GM23248 (cell line): ENCODE data around the gene SEPTIN5. TPM values are rescaled to one million over a fixed set of nuclear protein-coding genes. Genes with fewer than 3 reads are reported as not detected.

Experiments
- DNase-seq: peaks from one replicate; pipeline ENCODE4 v3.0.0-alpha.2; 2015
- H2AFZ ChIP-seq: fragments of 200-600 bp; sonication (generic); 2 replicates; pipeline ENCODE4 v1.6.1; 2016; ENCODE audit warnings: antibody characterized with exemption
- H3F3A ChIP-seq: fragments of 200-600 bp; sonication (generic); 2 replicates; pipeline ENCODE4 v1.6.1; 2016; ENCODE audit warnings: mild to moderate bottlenecking, antibody characterized with exemption, mixed run types; ENCODE audit not compliant: insufficient read depth
- H3K27ac ChIP-seq: fragments of 200-600 bp; sonication (generic); 2 replicates; pipeline ENCODE4 v1.5.1; 2016; ENCODE audit warnings: mild to moderate bottlenecking
- H3K27me3 ChIP-seq: fragments of 200-600 bp; sonication (generic); replicated peaks from 2 replicates; pipeline ENCODE4 v1.6.1; 2016; ENCODE audit warnings: mild to moderate bottlenecking; ENCODE audit not compliant: insufficient read depth
- H3K36me3 ChIP-seq: fragments of 200-600 bp; sonication (generic); 2 replicates; pipeline ENCODE4 v1.6.1; 2016; ENCODE audit warnings: low read depth, mild to moderate bottlenecking
- H3K4me1 ChIP-seq: fragments of 200-600 bp; sonication (generic); 2 replicates; pipeline ENCODE4 v1.6.1; 2016; ENCODE audit warnings: mild to moderate bottlenecking; ENCODE audit not compliant: insufficient read depth
- H3K4me2 ChIP-seq: fragments of 200-600 bp; sonication (generic); one replicate; pipeline ENCODE4 v1.6.1; 2016; ENCODE audit warnings: mild to moderate bottlenecking; ENCODE audit not compliant: unreplicated experiment
- H3K4me3 ChIP-seq: fragments of 200-600 bp; sonication (generic); 2 replicates; pipeline ENCODE4 v1.5.1; 2016; ENCODE audit warnings: mild to moderate bottlenecking
- H3K79me2 ChIP-seq: fragments of 200-600 bp; sonication (generic); 2 replicates; pipeline ENCODE4 v1.6.1; 2016; ENCODE audit warnings: mild to moderate bottlenecking; ENCODE audit not compliant: insufficient read depth
- H3K9ac ChIP-seq: fragments of 200-600 bp; sonication (generic); 2 replicates; pipeline ENCODE4 v1.6.1; 2016; ENCODE audit warnings: mild to moderate bottlenecking
- H3K9me2 ChIP-seq: fragments of 200-600 bp; sonication (generic); 2 replicates; pipeline ENCODE4 v1.6.1; 2016; ENCODE audit warnings: mixed run types, mild to moderate bottlenecking, moderate library complexity; ENCODE audit not compliant: insufficient read depth
- H3K9me3 ChIP-seq: fragments of 200-600 bp; sonication (generic); one replicate; pipeline ENCODE4 v1.6.1; 2017; ENCODE audit warnings: low read depth
- H4K20me1 ChIP-seq: fragments of 200-600 bp; sonication (generic); 2 replicates; pipeline ENCODE4 v1.6.0; 2016; ENCODE audit not compliant: insufficient read depth
- EZH2 ChIP-seq: fragments of 200-600 bp; sonication (generic); IDR thresholded peaks from 2 replicates; pipeline ENCODE4 v1.6.1; 2018; ENCODE audit warnings: antibody characterized with exemption, mild to moderate bottlenecking; ENCODE audit not compliant: insufficient read depth, poor library complexity, severe bottlenecking
- EZH2phosphoT487 ChIP-seq: fragments of 200-600 bp; sonication (generic); IDR thresholded peaks from 2 replicates; pipeline ENCODE4 v1.6.1; 2018; ENCODE audit warnings: antibody characterized with exemption, moderate library complexity, mild to moderate bottlenecking, low read depth; ENCODE audit not compliant: insufficient read depth
- WGBS, 2 experiments: methylation state at CpG; one replicate each; pipeline ENCODE4 v1.1.6; 2015 to 2017; ENCODE audit warnings: low lambda C conversion rate in 2 of 2, low coverage in 1 of 2; ENCODE audit errors: missing lambda C conversion rate in 2 of 2; 5-methylcytosine and 5-hydroxymethylcytosine counted together
- in situ Hi-C: fragments of 300-500 bp; cut with MboI; formaldehyde crosslinking; loops from 2 replicates; pipeline ENCODE4 v1.15.0; 2020
- polyA plus RNA-seq: library from polyadenylated mRNA; unstranded; fragments of >200 nt; fragmentation: Nextera tagmentation; extraction: Ambion mirVana; gene quantifications from 2 replicates; pipeline ENCODE4 v1.2.1, GENCODE V29; 2016
- total RNA-seq: library from RNA; depleted of rRNA; stranded (reverse); fragments of >200 nt; shearing (Covaris generic); gene quantifications from 2 replicates; pipeline ENCODE4 v1.2.3, GENCODE V29; 2014

Gene SEPTIN5
- total and polyA plus RNA-seq, 2 experiments from 2014 or later: 17.0 to 31.5 TPM

DNA sequence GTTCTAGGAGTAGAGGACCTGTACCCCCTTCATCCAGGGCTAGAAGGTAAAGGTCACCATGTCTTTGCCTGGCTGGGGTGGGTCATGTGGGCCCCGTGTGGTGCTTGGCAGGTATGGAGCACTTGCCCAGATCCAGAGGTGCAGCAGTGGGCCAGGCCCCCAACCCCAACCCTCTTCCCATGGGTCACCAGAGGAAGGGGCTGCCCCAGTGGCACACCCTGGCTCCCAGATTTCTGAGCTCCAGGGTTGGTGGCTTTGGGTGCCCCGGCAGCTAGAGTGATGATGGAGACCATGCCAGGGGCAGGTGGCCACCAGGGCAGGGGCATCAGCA is 6.7 kb downstream of the SEPTIN5 start:
- Histone ChIP-seq H3K36me3 (no peaks in the 10 kb centered on the region), H3K4me2 (no peak overlapping the region), H3K79me2 (no peaks in the 10 kb centered on the region), H3K27ac (no peak overlapping the region), H3F3A (no peaks in the 10 kb centered on the region), H3K9me3 (no peaks in the 10 kb centered on the region), H3K4me3 (no peak overlapping the region), H3K27me3 (no peaks in the 10 kb centered on the region), H2AFZ (no peak overlapping the region), H4K20me1 (no peaks in the 10 kb centered on the region), H3K9me2 (no peaks in the 10 kb centered on the region), H3K4me1 (no peaks in the 10 kb centered on the region), H3K9ac (no peak overlapping the region)
- TF ChIP-seq EZH2phosphoT487: no peak
- TF ChIP-seq EZH2: no peak
- DNase-seq: no peak
- in situ Hi-C loops: no loop called here
- 100% methylated on average over 2 of the region's 2 CpGs for WGBS, 2 experiments

DNA sequence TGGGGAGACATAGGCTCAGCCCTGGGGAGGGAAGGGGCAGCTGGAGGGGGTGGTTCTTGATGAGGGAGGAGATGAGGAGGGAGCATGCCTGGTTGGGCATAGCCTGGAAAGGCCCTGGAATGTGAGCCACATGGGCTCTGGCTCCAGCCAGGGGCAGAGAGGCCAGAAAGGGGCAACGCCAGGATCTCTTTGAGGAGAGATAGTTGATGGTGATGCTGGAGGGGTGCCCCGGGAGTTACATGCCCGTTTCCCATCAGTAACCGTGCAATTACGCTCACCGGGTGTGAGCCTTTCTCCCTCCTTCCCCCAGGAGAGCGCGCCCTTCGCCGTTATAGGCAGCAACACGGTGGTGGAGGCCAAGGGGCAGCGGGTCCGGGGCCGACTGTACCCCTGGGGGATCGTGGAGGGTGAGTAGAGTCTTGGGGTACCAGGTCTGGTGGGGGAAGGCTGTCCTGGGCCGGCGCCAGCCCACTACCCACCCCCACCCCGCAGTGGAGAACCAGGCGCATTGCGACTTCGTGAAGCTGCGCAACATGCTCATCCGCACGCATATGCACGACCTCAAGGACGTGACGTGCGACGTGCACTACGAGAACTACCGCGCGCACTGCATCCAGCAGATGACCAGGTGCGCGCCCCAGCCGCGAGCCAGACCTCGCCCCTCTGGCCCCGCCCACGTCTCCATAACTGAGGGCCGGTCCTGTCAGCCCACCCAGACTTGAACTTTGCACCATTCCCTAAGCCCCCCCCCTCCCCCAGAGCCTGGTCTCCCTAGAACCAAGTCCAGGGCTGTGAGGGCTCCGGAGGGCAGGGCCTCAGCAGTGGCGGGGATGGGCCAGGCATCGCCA is 7.3 kb downstream of the SEPTIN5 start:
- in situ Hi-C loops: no loop called here
- Histone ChIP-seq H3K9ac (no peak overlapping the region), H3K36me3 (no peaks in the 10 kb centered on the region), H3K27me3 (no peaks in the 10 kb centered on the region), H2AFZ (no peak overlapping the region), H3K9me2 (no peaks in the 10 kb centered on the region), H3K9me3 (no peaks in the 10 kb centered on the region), H3K4me1 (no peaks in the 10 kb centered on the region), H4K20me1 (no peaks in the 10 kb centered on the region), H3K27ac (no peak overlapping the region), H3K79me2 (no peaks in the 10 kb centered on the region), H3K4me2 (no peak overlapping the region), H3F3A (no peaks in the 10 kb centered on the region), H3K4me3 (no peak overlapping the region)
- 92 to 94% methylated on average over 31 to 44 of the region's 44 CpGs for WGBS, 2 experiments
- no peak for DNase-seq
- TF ChIP-seq EZH2 (no peak), EZH2phosphoT487 (no peak)

- 95 to 96% methylated on average over 38 to 60 of the region's 60 CpGs for WGBS, 2 experiments
Observed at GRCh38 chr22:19722178-19722981, 8.1 kb downstream of the SEPTIN5 start.

GRCh38 chr22:19722982-19723231 is 8.6 kb downstream of the SEPTIN5 start:
- Histone ChIP-seq H3F3A (no peaks in the 10 kb centered on the region), H3K27me3 (no peaks in the 10 kb centered on the region), H3K4me1 (no peaks in the 10 kb centered on the region), H2AFZ (no peak overlapping the region), H3K27ac (no peak overlapping the region), H3K4me2 (no peak overlapping the region), H3K4me3 (no peak overlapping the region), H3K9me2 (no peaks in the 10 kb centered on the region), H3K36me3 (no peaks in the 10 kb centered on the region), H3K79me2 (no peaks in the 10 kb centered on the region), H3K9me3 (no peaks in the 10 kb centered on the region), H4K20me1 (no peaks in the 10 kb centered on the region), H3K9ac (no peak overlapping the region)
- in situ Hi-C loops: no loop called here
- 93 to 94% methylated on average over 8 to 15 of the region's 15 CpGs for WGBS, 2 experiments
- DNase-seq: no peak
- no peak for TF ChIP-seq EZH2
- TF ChIP-seq EZH2phosphoT487: no peak

More at GRCh38 chr22:19722178-19722981, 8.1 kb downstream of the SEPTIN5 start:
- no peaks in the 10 kb centered on the region for H3K27me3 ChIP-seq
- no peak overlapping the region for H3K9ac ChIP-seq
- H3K27ac ChIP-seq: no peak overlapping the region
- H2AFZ ChIP-seq: no peak overlapping the region
- H4K20me1 ChIP-seq: no peaks in the 10 kb centered on the region
- H3K36me3 ChIP-seq: no peaks in the 10 kb centered on the region
- DNase-seq: no peak
- no peaks in the 10 kb centered on the region for H3K4me1 ChIP-seq
- no peak overlapping the region for H3K4me3 ChIP-seq
- no peaks in the 10 kb centered on the region for H3K9me2 ChIP-seq
- no peak for TF ChIP-seq EZH2
- no peak for TF ChIP-seq EZH2phosphoT487
- no peak overlapping the region for H3K4me2 ChIP-seq
- no peaks in the 10 kb centered on the region for H3K79me2 ChIP-seq
- no peaks in the 10 kb centered on the region for H3K9me3 ChIP-seq
- no peaks in the 10 kb centered on the region for H3F3A ChIP-seq
- in situ Hi-C loops: no loop called here
